Amniotic stem cell (primary cell): ENCODE data around the gene PLCH1.

ENCODE experiments used
- DNase-seq: peaks from one replicate; lab custom pipeline; 2025; lab: John Stamatoyannopoulos, UW

PLCH1 gene

DNA sequence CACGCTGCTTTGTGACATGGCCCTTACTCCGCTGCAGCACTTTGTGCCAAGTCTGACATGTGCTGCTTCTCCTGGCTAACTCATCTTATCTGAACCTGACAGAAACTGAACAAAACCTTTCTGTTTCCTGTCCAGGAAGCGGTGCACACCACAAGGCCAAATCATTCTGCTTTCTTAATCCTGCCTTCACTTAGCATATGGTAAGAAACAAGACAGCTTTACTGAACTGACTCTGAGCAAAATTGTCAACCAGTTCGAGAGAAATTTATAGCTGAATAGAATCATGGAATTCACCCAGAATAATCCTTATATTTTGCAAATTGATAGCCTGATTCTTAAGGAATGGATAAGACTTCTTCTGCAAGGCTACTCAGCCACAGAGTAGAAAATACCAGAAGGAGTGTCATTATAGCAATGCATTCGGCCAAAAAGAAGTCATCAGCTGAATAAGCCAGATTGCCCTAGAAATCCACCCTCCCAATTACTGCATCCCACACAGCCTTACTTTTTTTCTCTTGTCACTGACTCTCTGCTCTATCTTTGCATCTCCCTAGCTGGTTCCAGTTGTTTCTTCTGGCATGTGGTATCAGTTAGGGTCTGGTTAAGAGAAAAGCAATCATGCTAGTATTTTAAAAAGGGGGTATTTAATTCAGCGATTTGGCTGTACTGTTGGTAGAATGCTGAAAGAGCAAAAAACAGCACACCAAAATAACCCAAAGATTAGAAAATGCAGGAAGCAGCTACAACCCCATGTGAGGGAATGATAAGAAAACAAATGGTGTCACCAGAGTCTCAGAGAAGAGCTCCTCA, 409.8 kb downstream of the PLCH1 start:
- DNase-seq, result no peak

DNA sequence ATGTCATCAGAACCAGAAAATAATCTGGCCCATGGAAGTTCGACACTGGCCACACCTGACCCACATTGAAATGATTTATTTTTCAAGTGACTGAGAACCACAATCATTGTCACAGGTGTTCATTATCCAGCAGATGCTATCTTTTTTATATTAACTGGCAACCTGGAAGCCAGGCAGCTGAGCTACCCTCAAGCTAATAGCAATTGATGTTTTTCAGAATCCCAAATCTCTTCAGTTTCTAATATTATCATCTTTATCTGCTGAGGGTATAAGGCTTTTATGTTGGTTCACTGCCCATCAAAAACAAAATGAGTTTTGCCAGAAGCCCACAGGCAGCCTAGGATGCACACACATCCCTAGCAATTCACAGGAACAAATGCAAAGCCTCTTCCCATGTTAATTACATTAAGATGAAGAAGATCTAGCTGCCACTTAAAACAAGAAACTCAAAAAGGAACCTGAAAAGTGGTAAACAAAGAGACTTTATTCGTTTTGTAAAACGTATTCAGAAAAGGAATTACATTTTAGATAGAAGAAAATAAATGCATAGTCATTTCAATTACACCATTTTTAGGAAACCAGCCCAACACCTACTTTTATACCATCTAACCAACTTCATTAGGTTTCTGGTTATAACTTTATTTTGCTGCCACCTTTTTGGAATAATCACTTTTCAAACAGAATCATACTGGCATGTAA, 410.5 kb downstream of the PLCH1 start:
- DNase-seq, result no peak

DNA sequence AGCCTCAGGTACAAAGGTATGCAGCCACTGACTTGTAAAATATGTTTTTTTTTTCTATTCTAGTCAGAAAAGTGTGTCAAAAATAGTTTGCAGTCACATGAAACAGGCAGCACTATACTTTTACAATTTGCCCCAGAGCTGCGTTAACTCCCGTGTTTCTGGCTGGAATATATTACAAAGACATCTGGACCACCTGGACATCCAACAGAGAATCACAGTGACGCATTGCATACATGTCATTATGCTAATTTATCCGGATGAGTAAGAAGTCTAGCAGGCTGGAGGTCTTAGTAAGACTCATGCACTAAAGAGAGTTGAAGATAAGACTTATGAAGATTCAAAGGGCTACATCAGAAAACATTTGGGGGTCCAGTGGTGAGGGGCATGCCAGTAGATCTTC, 412.2 kb downstream of the PLCH1 start:
- DNase-seq, result no peak

DNA sequence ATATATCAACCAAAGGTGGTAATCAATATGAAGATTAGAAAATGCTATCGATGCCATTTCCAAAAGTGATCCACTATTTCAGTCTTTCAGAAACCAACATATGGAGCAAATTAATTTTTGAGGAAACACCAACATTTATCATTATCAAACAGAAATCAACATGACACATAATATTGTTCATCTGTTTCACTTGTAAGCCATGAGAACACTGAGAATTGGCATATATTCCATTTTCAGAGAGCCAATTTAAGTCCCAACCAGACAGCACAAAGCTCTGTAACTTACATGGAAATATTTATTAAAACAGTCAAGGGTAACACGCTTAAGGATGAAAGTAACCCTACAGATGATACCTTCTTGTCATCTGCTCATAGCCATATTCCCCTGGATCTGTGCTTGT, 413.8 kb downstream of the PLCH1 start:
- no peak for DNase-seq

DNA sequence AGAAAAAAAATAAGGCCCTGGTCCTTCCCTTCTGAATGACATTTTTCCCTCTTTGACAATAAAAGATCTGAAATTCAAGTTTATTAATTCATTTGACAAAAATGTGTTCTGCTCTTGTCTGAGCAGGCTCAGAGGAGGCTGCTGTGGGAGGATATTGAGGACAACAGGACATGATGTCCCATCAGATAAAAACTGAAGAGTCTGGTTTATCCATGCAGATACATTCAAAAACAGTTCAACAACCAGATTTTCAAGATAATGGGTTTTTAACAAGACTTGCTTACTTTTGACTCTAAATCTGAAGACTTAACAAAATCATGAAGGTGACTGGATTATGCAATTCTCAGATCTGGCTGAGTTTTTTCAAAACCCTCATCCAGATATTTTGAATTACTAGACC, 414.5 kb downstream of the PLCH1 start:
- no peak for DNase-seq

DNA sequence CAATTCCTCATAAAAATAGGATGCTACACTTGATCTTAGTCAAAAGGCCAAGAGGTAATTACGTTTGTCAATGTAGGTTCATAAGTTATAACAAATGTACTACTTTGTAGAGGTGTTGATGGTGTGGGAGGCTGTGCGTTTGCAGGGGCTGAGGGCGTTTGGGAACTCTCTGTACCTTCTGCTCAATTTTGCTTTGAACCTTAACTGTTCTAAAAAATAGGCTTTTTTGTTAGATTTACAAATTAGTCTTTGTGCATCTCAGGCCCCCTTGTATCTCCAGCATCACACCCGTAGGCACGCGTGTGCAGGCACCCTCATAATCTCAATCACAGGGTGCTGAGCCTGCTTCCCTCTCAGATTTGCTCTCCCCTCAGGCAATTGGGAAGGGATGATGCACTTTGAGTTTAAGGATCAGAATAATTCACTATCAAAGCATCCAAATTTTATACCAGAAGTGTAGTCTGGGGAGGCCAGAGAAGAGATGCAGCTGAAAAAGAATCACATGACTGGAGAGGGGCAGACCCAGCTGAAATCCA, 415.3 kb downstream of the PLCH1 start:
- no peak for DNase-seq

DNA sequence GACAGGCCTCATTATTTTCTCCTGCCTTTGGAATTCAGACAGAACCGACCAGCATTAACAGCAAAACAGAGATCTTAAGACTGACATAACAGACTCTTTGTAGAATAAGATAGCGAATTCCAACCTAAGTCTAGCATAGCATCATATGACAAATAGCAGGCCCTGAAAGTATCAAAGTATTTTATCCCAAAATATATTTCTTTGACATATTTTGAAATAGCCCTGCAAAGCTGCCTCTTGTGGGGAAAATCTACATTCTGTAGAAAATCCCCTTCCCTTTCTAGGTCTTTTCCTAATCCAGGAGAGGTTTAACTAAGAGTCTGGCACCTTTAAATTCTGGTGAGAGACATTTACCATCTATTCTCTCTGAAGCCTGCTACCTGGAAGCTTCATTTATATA, 417.0 kb downstream of the PLCH1 start:
- no peak for DNase-seq

DNA sequence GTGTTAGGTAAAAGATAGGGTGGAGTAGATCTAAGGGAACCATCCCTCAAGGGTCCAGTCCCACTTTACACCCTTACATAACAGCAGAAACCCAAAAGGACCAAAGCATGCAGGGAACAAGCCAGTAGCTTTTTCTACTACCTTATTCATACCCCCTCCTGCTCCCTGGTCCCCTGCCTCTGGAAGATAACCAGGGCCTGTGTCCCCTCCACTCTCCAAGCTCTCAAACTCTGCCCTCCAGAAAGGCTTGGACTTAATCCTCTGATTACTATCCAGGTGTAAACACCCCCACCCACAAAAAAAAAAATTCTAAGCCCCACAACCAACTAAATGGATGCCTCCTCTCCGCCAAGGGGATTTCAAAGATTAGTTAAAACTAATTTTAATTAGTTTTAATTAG, 417.4 kb downstream of the PLCH1 start:
- no peak for DNase-seq

DNA sequence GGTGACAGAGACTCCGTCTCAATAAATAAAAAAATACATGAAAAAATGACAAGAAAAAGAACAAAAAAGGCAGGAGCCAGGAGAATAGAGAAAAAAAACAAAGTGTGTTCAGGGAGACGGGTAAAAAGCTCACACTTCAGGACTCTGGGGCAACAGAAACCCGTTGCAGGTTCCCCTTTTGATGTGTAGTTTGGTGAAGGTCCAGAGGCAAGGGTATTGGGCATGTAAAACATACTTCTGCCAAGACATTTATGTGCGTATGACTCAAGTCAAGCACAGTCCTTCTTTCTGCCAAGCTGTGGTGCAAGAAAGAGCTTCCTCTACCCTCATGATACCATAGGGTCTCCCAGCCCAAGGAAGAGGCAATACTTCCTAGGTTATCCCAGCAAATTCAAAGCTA, 418.0 kb downstream of the PLCH1 start:
- DNase-seq, result no peak

DNA sequence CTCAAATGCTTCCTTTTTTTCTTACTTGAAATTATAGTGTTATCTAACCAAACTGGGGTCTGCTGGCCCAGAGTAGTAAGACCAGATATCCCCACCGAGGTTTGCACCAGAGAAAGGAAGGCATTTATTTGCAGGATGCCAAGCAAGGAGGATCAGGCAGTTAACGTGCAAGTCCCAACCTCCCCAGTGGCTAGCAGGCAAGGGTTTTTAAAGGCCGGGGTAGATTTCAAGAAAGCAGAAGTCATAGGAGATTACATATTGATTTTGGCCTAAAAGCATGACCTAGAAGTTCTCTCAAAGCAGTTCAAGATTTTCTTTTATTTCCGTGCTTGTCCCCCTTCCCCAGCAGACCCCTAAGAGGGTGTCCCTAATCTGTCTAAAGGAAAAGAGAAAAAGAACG, 418.6 kb downstream of the PLCH1 start:
- no peak for DNase-seq
